PC-3 (cell line): ENCODE data around the gene BAZ2A. TPM values are rescaled to one million over a fixed set of nuclear protein-coding genes. Genes with fewer than 3 reads are reported as not detected.

Experiments
- ATAC-seq: fragments of 200-7000 bp; cut with Tn5 transposase; 2 replicates; pipeline ENCODE4 v1.9.1; 2020; ENCODE audit warnings: mild to moderate bottlenecking, moderate library complexity
- BruUV-seq: library from RNA; stranded (reverse); fragments of 400-500 nt; replicated peaks from 2 replicates; lab custom pipeline; 2021; lab: Mats Ljungman, UMichigan
- CTCF ChIA-PET: fragments of 300-600 bp; sonication (Branson Sonifier 250); formaldehyde crosslinking; loops from one replicate; lab custom pipeline; 2022; ENCODE audit warnings: antibody characterized with exemption; lab: Charles Lee
- POLR2A ChIA-PET: fragments of 300-600 bp; sonication (Branson Sonifier 250); formaldehyde crosslinking; loops from one replicate; lab custom pipeline; 2022; ENCODE audit warnings: antibody characterized with exemption; ENCODE audit not compliant: unreplicated experiment; lab: Charles Lee
- DNase-seq: peaks from one replicate; pipeline ENCODE4 v3.0.0-alpha.2; 2015
- H2AFZ ChIP-seq: fragments of 300-600 bp; sonication (generic); 2 replicates; pipeline ENCODE4 v1.6.0; 2016; ENCODE audit warnings: antibody characterized with exemption, low read length
- H3F3A ChIP-seq: fragments of 300-600 bp; sonication (generic); one replicate; pipeline ENCODE4 v1.6.0; 2017; ENCODE audit warnings: antibody characterized with exemption, low read length, control low read depth, mild to moderate bottlenecking; ENCODE audit not compliant: unreplicated experiment
- H3K27ac ChIP-seq: fragments of 300-600 bp; sonication (generic); 2 replicates; pipeline ENCODE4 v1.5.1; 2016; ENCODE audit warnings: mild to moderate bottlenecking, low read length
- H3K27me3 ChIP-seq: fragments of 300-600 bp; sonication (generic); 2 replicates; pipeline ENCODE4 v1.6.1; 2016; ENCODE audit warnings: low read length, mixed read lengths
- H3K36me3 ChIP-seq: fragments of 300-600 bp; sonication (generic); 2 replicates; pipeline ENCODE4 v1.6.1; 2016; ENCODE audit warnings: low read depth, mixed run types, low read length, mixed read lengths
- H3K4me1 ChIP-seq: fragments of 300-600 bp; sonication (generic); 2 replicates; pipeline ENCODE4 v1.5.1; 2016; ENCODE audit warnings: low read length; ENCODE audit not compliant: insufficient read depth
- H3K4me2 ChIP-seq: fragments of 300-600 bp; sonication (generic); 2 replicates; pipeline ENCODE4 v1.6.0; 2016; ENCODE audit warnings: low read length
- H3K4me3 ChIP-seq: fragments of 300-600 bp; sonication (generic); 2 replicates; pipeline ENCODE4 v1.5.1; 2016; ENCODE audit warnings: mild to moderate bottlenecking, low read length, mixed read lengths
- H3K79me2 ChIP-seq: fragments of 300-600 bp; sonication (generic); 2 replicates; pipeline ENCODE4 v1.6.1; 2017; ENCODE audit warnings: low read length, mixed read lengths
- H3K9ac ChIP-seq: fragments of 300-600 bp; sonication (generic); 2 replicates; pipeline ENCODE4 v1.6.0; 2016; ENCODE audit warnings: mild to moderate bottlenecking, low read length
- H3K9me2 ChIP-seq: fragments of 300-600 bp; sonication (generic); replicated peaks from 2 replicates; pipeline ENCODE4 v1.6.1; 2016; ENCODE audit warnings: mixed run types, low read length, mixed read lengths
- H3K9me3 ChIP-seq: fragments of 300-600 bp; sonication (generic); 2 replicates; pipeline ENCODE4 v1.6.1; 2016; ENCODE audit warnings: low read length, mixed read lengths
- H4K20me1 ChIP-seq: fragments of 300-600 bp; sonication (generic); 2 replicates; pipeline ENCODE4 v1.6.1; 2016; ENCODE audit warnings: low read length, mixed read lengths
- EZH2 ChIP-seq: fragments of 300-600 bp; sonication (generic); IDR thresholded peaks from one replicate; pipeline ENCODE4 v1.6.1; 2017; ENCODE audit warnings: antibody characterized with exemption, mild to moderate bottlenecking, low read length; ENCODE audit not compliant: unreplicated experiment
- EZH2phosphoT487 ChIP-seq: fragments of 300-600 bp; sonication (generic); IDR thresholded peaks from 2 replicates; pipeline ENCODE4 v1.6.1; 2018; ENCODE audit warnings: mild to moderate bottlenecking, antibody characterized with exemption, low read length, borderline replicate concordance
- intact Hi-C: fragments of 100-400 bp; cut with micrococcal nuclease; formaldehyde crosslinking; loops from 2 replicates; pipeline ENCODE4 v1.9.0; 2023
- total RNA-seq: library from RNA; depleted of rRNA; stranded (reverse); fragments of >200 nt; gene quantifications from 2 replicates; pipeline ENCODE4 v1.2.3, GENCODE V29; 2014
- TF ChIP-seq, protein P1 (sequence below): fragments of 300-600 bp; sonication (generic); conservative IDR thresholded peaks from 2 replicates; pipeline ENCODE4 v1.5.1; 2017; ENCODE audit warnings: antibody characterized with exemption, low read depth, mild to moderate bottlenecking, low read length

Gene BAZ2A
- total RNA-seq, 1 experiment from 2014 or later = 33.8 TPM

DNA sequence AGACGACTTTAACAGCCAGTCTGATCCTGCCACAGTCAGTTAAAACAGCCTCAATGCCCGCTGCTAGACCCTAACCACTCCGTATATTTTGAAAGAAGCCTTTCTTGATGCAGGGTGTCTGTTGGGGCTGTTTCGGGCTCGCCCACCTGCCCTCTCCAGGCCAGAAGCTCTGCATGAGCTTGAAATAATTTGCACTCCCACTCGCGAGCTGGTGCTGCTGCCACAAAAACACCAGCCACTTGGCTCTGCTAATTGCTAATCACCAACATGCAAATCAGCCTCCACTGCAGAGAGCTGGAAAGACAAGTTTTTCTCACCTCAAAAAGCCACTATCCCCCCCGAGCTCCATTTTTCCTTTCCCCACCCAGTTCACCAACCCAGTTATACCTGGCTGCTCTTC lies 15.5 kb downstream of the BAZ2A start:
- ChIA-PET CTCF (no interaction called here), POLR2A (no interaction called here)
- Histone ChIP-seq H3K9me3 (no peaks in the 10 kb centered on the region), H3K9ac (no peak overlapping the region), H3K36me3 (peaks cover 75% of the 10 kb centered on the region), H3K79me2 (peaks cover 19% of the 10 kb centered on the region), H2AFZ (no peak overlapping the region), H3K27me3 (no peaks in the 10 kb centered on the region), H3K27ac (no peak overlapping the region), H3K9me2 (no peaks in the 10 kb centered on the region), H3F3A (no peaks in the 10 kb centered on the region), H4K20me1 (no peaks in the 10 kb centered on the region), H3K4me2 (no peak overlapping the region), H3K4me3 (no peak overlapping the region), H3K4me1 (no peaks in the 10 kb centered on the region)
- intact Hi-C loops = no loop called here
- TF ChIP-seq EZH2phosphoT487 (no peak), EZH2 (no peak)
- TF ChIP-seq, protein P1, sequence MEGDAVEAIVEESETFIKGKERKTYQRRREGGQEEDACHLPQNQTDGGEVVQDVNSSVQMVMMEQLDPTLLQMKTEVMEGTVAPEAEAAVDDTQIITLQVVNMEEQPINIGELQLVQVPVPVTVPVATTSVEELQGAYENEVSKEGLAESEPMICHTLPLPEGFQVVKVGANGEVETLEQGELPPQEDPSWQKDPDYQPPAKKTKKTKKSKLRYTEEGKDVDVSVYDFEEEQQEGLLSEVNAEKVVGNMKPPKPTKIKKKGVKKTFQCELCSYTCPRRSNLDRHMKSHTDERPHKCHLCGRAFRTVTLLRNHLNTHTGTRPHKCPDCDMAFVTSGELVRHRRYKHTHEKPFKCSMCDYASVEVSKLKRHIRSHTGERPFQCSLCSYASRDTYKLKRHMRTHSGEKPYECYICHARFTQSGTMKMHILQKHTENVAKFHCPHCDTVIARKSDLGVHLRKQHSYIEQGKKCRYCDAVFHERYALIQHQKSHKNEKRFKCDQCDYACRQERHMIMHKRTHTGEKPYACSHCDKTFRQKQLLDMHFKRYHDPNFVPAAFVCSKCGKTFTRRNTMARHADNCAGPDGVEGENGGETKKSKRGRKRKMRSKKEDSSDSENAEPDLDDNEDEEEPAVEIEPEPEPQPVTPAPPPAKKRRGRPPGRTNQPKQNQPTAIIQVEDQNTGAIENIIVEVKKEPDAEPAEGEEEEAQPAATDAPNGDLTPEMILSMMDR = no peak
- no TSS peak for BruUV-seq
- ATAC-seq (no peak), DNase-seq (no peak)

DNA sequence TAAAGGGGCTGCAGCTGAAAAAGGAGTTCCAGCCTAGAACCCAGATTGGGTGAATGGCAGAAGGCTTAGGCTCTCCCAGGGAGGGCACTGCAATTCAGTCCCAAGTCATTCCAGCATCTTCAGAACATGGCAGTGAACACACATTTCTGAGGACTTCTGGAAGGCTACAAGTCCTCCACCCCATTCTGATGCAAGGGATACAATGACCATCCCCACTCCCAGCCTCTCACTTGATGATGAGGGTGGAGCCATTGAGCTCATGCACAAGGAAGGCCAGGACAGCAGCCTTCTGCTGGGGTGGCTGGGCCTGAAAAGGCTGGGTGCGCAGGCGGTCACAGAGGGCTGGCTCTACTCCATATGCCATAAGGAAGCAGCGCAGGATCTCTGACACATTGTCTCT lies 25.8 kb downstream of the BAZ2A start:
- Histone ChIP-seq H2AFZ (no peak overlapping the region), H4K20me1 (no peaks in the 10 kb centered on the region), H3F3A (no peaks in the 10 kb centered on the region), H3K4me2 (no peak overlapping the region), H3K9me2 (no peaks in the 10 kb centered on the region), H3K4me3 (no peak overlapping the region), H3K27ac (no peak overlapping the region), H3K79me2 (no peaks in the 10 kb centered on the region), H3K36me3 (peaks cover 67% of the 10 kb centered on the region), H3K9me3 (no peaks in the 10 kb centered on the region), H3K27me3 (no peaks in the 10 kb centered on the region), H3K9ac (no peak overlapping the region), H3K4me1 (no peaks in the 10 kb centered on the region)
- ATAC-seq (no peak), DNase-seq (no peak)
- no peak for TF ChIP-seq EZH2phosphoT487
- no peak for TF ChIP-seq EZH2
- TF ChIP-seq, protein P1 = no peak
- ChIA-PET POLR2A (no interaction called here), CTCF (no interaction called here)
- no TSS peak for BruUV-seq
- intact Hi-C loops = no loop called here

GRCh38 chr12:56602239-56602638 lies 27.9 kb downstream of the BAZ2A start:
- Histone ChIP-seq H3K4me2 (no peak overlapping the region), H3K9ac (no peak overlapping the region), H3K36me3 (peaks cover 78% of the 10 kb centered on the region), H4K20me1 (no peaks in the 10 kb centered on the region), H3K27ac (no peak overlapping the region), H3F3A (no peaks in the 10 kb centered on the region), H2AFZ (no peak overlapping the region), H3K27me3 (no peaks in the 10 kb centered on the region), H3K4me1 (no peaks in the 10 kb centered on the region), H3K9me2 (no peaks in the 10 kb centered on the region), H3K79me2 (no peaks in the 10 kb centered on the region), H3K4me3 (no peak overlapping the region), H3K9me3 (no peaks in the 10 kb centered on the region)
- ChIA-PET CTCF (no interaction called here), POLR2A (no interaction called here)
- no TSS peak for BruUV-seq
- DNase-seq = no peak
- no peak for ATAC-seq
- no peak for TF ChIP-seq EZH2phosphoT487
- no peak for TF ChIP-seq EZH2
- TF ChIP-seq, protein P1 = no peak
- intact Hi-C loops = no loop called here
